ENCODE results near the gene RFX6. TPM values are rescaled to one million over a fixed set of nuclear protein-coding genes. Genes with fewer than 3 reads are reported as not detected.

The RFX6 gene
- total RNA-seq, 4 donors from 2014 or later = not detected

- H3K36me3 ChIP-seq = no peaks in the 10 kb centered on the region
- intact Hi-C loops (cut with DNase I) = no loop called here
- DNase-seq = no peak
- no peak overlapping the region for H3K4me3 ChIP-seq (replicated peaks in 1 of 3)
- H3K9me3 ChIP-seq = no peaks in the 10 kb centered on the region
- no peak overlapping the region for H3K27ac ChIP-seq
- H3K4me1 ChIP-seq = no peaks in the 10 kb centered on the region
- H3K27me3 ChIP-seq = no peaks in the 10 kb centered on the region
- no peak for TF ChIP-seq CTCF (IDR thresholded peaks at IDR 0.05)
- no peak for TF ChIP-seq POLR2A (IDR thresholded peaks at IDR 0.05)
- 74 to 81% methylated on average over 1 of the region's 1 CpG for WGBS, 2 donors
Measured at GRCh38 chr6:116883005-116883404, 6.0 kb downstream of the RFX6 start.

DNA sequence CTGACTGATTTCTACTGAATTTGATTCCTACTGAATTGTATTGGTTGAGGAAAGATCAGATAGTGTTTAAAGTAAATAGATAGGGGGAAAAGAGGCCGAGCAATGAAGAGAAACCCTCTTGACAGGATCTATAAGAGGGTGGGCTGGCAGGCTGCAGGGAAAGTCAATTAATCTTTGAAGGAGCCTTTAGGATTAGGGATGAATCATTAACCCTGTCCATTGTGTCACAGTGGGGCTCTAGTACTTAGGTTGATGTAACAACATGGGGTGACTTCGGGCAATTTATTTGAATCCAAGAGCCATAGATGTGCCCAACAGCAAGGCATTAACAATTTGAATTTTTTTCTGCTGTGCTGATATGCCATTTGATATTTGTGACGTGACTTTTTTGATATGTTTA lies 7.5 kb downstream of the RFX6 start:
- no peak for DNase-seq
- no peak overlapping the region for H3K4me3 ChIP-seq (replicated peaks in 1 of 3)
- intact Hi-C loops (cut with DNase I) = no loop called here
- TF ChIP-seq CTCF (IDR thresholded peaks at IDR 0.05) (no peak), POLR2A (IDR thresholded peaks at IDR 0.05) (no peak)
- no peaks in the 10 kb centered on the region for H3K9me3 ChIP-seq
- H3K4me1 ChIP-seq = no peaks in the 10 kb centered on the region
- no peaks in the 10 kb centered on the region for H3K36me3 ChIP-seq
- H3K27ac ChIP-seq = no peak overlapping the region
- H3K27me3 ChIP-seq = no peaks in the 10 kb centered on the region
- 84 to 85% methylated on average over 3 of the region's 3 CpGs for WGBS, 2 donors

- WGBS, 2 donors = 74 to 75% methylated on average over 3 of the region's 3 CpGs
- no peak for DNase-seq
- no peaks in the 10 kb centered on the region for H3K27me3 ChIP-seq
- no peak overlapping the region for H3K4me3 ChIP-seq (replicated peaks in 1 of 3)
- no peaks in the 10 kb centered on the region for H3K9me3 ChIP-seq
- H3K4me1 ChIP-seq = no peaks in the 10 kb centered on the region
- H3K27ac ChIP-seq = no peak overlapping the region
- intact Hi-C loops (cut with DNase I) = no loop called here
- no peaks in the 10 kb centered on the region for H3K36me3 ChIP-seq
- TF ChIP-seq CTCF (IDR thresholded peaks at IDR 0.05) (no peak), POLR2A (IDR thresholded peaks at IDR 0.05) (no peak)
Measured at GRCh38 chr6:116887168-116887567, 10.1 kb downstream of the RFX6 start.

GRCh38 chr6:116887894-116888293 lies 10.9 kb downstream of the RFX6 start:
- no peak overlapping the region for H3K4me3 ChIP-seq (replicated peaks in 1 of 3)
- H3K9me3 ChIP-seq = no peaks in the 10 kb centered on the region
- intact Hi-C loops (cut with DNase I) = no loop called here
- H3K27me3 ChIP-seq = no peaks in the 10 kb centered on the region
- TF ChIP-seq CTCF (IDR thresholded peaks at IDR 0.05) (no peak), POLR2A (IDR thresholded peaks at IDR 0.05) (no peak)
- no peak overlapping the region for H3K27ac ChIP-seq
- no peak for DNase-seq
- no peaks in the 10 kb centered on the region for H3K36me3 ChIP-seq
- no peaks in the 10 kb centered on the region for H3K4me1 ChIP-seq
- 62 to 80% methylated on average over 1 of the region's 1 CpG for WGBS, 2 donors

GRCh38 chr6:116888732-116889360 lies 11.8 kb downstream of the RFX6 start:
- H3K4me1 ChIP-seq = no peaks in the 10 kb centered on the region
- no peaks in the 10 kb centered on the region for H3K9me3 ChIP-seq
- DNase-seq = no peak
- H3K36me3 ChIP-seq = no peaks in the 10 kb centered on the region
- no peak overlapping the region for H3K4me3 ChIP-seq (replicated peaks in 1 of 3)
- H3K27ac ChIP-seq = no peak overlapping the region
- intact Hi-C loops (cut with DNase I) = no loop called here
- 88 to 93% methylated on average over 2 of the region's 2 CpGs for WGBS, 2 donors
- TF ChIP-seq CTCF (IDR thresholded peaks at IDR 0.05) (no peak), POLR2A (IDR thresholded peaks at IDR 0.05) (no peak)
- H3K27me3 ChIP-seq = no peaks in the 10 kb centered on the region

Data from thyroid gland (tissue), 4 donors.